Measurements from ENCODE around the gene COLEC11. TPM values are rescaled to one million over a fixed set of nuclear protein-coding genes. Genes with fewer than 3 reads are reported as not detected.

COLEC11 gene
- total and polyA plus RNA-seq, 2 experiments from 2014 or later = 1.3 to 1.5 TPM

GRCh38 chr2:3679616-3680393 lies 84.9 kb downstream of the COLEC11 start:
- H3K27ac ChIP-seq (ENCODE audit: low read depth) = no peak overlapping the region
- H3K36me3 ChIP-seq (ENCODE audit: insufficient read depth) = no peaks in the 10 kb centered on the region
- H3K4me1 Mint-ChIP-seq = no peaks in the 10 kb centered on the region
- H2AFZ ChIP-seq = no peak overlapping the region
- no peak overlapping the region for H3K27ac Mint-ChIP-seq
- H4K20me1 ChIP-seq (replicated peaks; ENCODE audit: insufficient read depth) = no peaks in the 10 kb centered on the region
- no peak for DNase-seq (ENCODE audit: low spot score)
- no peaks in the 10 kb centered on the region for H3K79me2 ChIP-seq (replicated peaks; ENCODE audit: insufficient read depth)
- H3K36me3 Mint-ChIP-seq (ENCODE audit: low read depth) = no peaks in the 10 kb centered on the region
- peaks cover 66% of the 10 kb centered on the region for H3K9me3 Mint-ChIP-seq
- peaks cover 3% of the 10 kb centered on the region for H3K27me3 Mint-ChIP-seq (ENCODE audit: insufficient read depth, low read depth, poor library complexity)
- no peaks in the 10 kb centered on the region for H3K4me1 ChIP-seq (ENCODE audit: insufficient read depth)
- no peak overlapping the region for H3K4me3 ChIP-seq
- no peaks in the 10 kb centered on the region for H3K27me3 ChIP-seq (ENCODE audit: insufficient read depth)
- H3K4me3 Mint-ChIP-seq = no peak overlapping the region
- TF ChIP-seq ZNF462 (CRISPR knock-in tag; IDR thresholded peaks at IDR 0.05) (no peak), ZNF114 (CRISPR knock-in tag; IDR thresholded peaks at IDR 0.05) (no peak), CREB1 (CRISPR knock-in tag; IDR thresholded peaks at IDR 0.05; ENCODE audit: low read depth) (no peak), CTCF (conservative IDR thresholded peaks at IDR 0.05; ENCODE audit: low read depth in 2 of 2) (no peak), JUNB (IDR thresholded peaks at IDR 0.05; ENCODE audit: unreplicated experiment) (no peak), NANOG (IDR thresholded peaks at IDR 0.05; ENCODE audit: borderline replicate concordance) (no peak), POLR2AphosphoS5 (IDR thresholded peaks at IDR 0.05; ENCODE audit: low read depth) (no peak), REST (IDR thresholded peaks at IDR 0.05; ENCODE audit: unreplicated experiment) (no peak), ZNF331 (CRISPR knock-in tag; IDR thresholded peaks at IDR 0.05; ENCODE audit: low read depth) (no peak), EZH2 (IDR thresholded peaks at IDR 0.05; ENCODE audit: low read depth, unreplicated experiment) (no peak), ETS1 (IDR thresholded peaks at IDR 0.05) (no peak), EZH2phosphoT487 (IDR thresholded peaks at IDR 0.05; ENCODE audit: unreplicated experiment) (no peak), STAT1 (IDR thresholded peaks at IDR 0.05; ENCODE audit: unreplicated experiment) (no peak)
- H3K9me2 ChIP-seq (ENCODE audit: insufficient read depth) = no peaks in the 10 kb centered on the region
- no peak overlapping the region for H3K4me2 ChIP-seq
- no peaks in the 10 kb centered on the region for H3F3A ChIP-seq (replicated peaks; ENCODE audit: low read depth)
- no peak for ATAC-seq

Measured in GM23338 (cell line).